H1 (cell line): Measurements from ENCODE around the gene RTP2. TPM values are rescaled to one million over a fixed set of nuclear protein-coding genes. Genes with fewer than 3 reads are reported as not detected.

Experiments
- CTCF ChIA-PET: fragments of 300-600 bp; sonication (Branson Sonifier 250); formaldehyde crosslinking; loops from one replicate; lab custom pipeline; 2021; ENCODE audit not compliant: partially characterized antibody; lab: Charles Lee
- POLR2A ChIA-PET: fragments of 300-600 bp; sonication (Branson Sonifier 250); formaldehyde crosslinking; loops from one replicate; lab custom pipeline; 2021; ENCODE audit warnings: inconsistent platforms; ENCODE audit not compliant: partially characterized antibody; lab: Charles Lee
- DNase-seq, 2 experiments: peaks; one replicate each; pipeline versions ENCODE4 v3.0.0 to v3.0.0-alpha.2; 2010 to 2022; ENCODE audit warnings: low spot score in 2 of 2, low read depth in 1 of 2, mixed read lengths in 1 of 2
- FAIRE-seq: peaks from 2 replicates; lab custom pipeline; 2011; peaks lifted over from hg19 to GRCh38; lab: Jason Lieb, UNC
- H2AFZ ChIP-seq: 2 replicates; pipeline ENCODE4 v1.8.1; 2012; ENCODE audit warnings: low read length, inconsistent platforms
- H2AK5ac ChIP-seq: 2 replicates; pipeline ENCODE4 v1.6.1; 2013; ENCODE audit warnings: low read depth, low read length
- H2BK120ac ChIP-seq: replicated peaks from 2 replicates; pipeline ENCODE3; 2013; ENCODE audit warnings: low read depth, low read length, inconsistent platforms
- H2BK12ac ChIP-seq: 2 replicates; pipeline ENCODE4 v1.6.1; 2013; ENCODE audit warnings: low read depth, low read length
- H2BK15ac ChIP-seq: 2 replicates; pipeline ENCODE4 v1.6.1; 2013; ENCODE audit warnings: low read length
- H2BK20ac ChIP-seq: 2 replicates; pipeline ENCODE4 v1.6.1; 2013; ENCODE audit warnings: low read length
- H2BK5ac ChIP-seq: 2 replicates; pipeline ENCODE4 v1.6.1; 2013; ENCODE audit warnings: low read depth, low read length
- H3K14ac ChIP-seq: 2 replicates; pipeline ENCODE4 v1.6.1; 2013; ENCODE audit warnings: inconsistent platforms; ENCODE audit not compliant: insufficient read length
- H3K18ac ChIP-seq: 2 replicates; pipeline ENCODE4 v1.6.1; 2013; ENCODE audit warnings: low read length; ENCODE audit errors: extremely low read depth
- H3K23ac ChIP-seq: 2 replicates; pipeline ENCODE4 v1.6.1; 2013; ENCODE audit warnings: inconsistent platforms; ENCODE audit not compliant: insufficient read length
- H3K23me2 ChIP-seq: 2 replicates; pipeline ENCODE4 v1.6.1; 2013; ENCODE audit warnings: low read depth, low read length
- H3K27ac ChIP-seq: 2 replicates; pipeline ENCODE4 v1.6.1; 2011; ENCODE audit warnings: low read depth, low read length, inconsistent platforms
- H3K27me3 ChIP-seq, 4 experiments: replicated peaks in 1 of 4; 1 replicate in 1 of 4; 2 replicates in 3 of 4; pipeline versions ENCODE4 v1.6.1 to v1.8.1; 2011 to 2013; ENCODE audit warnings: low read length in 3 of 4, mild to moderate bottlenecking in 3 of 4, inconsistent platforms in 2 of 4, mixed read lengths in 2 of 4, moderate library complexity in 1 of 4; ENCODE audit not compliant: control insufficient read depth in 3 of 4, insufficient read depth in 3 of 4; ENCODE audit errors: extremely low read depth in 1 of 4
- H3K36me3 ChIP-seq, 4 experiments: 2 replicates each; pipeline versions ENCODE4 v1.6.1 to v1.8.1; 2011 to 2013; ENCODE audit warnings: mild to moderate bottlenecking in 4 of 4, low read length in 3 of 4, moderate library complexity in 2 of 4, control low read depth in 1 of 4, inconsistent platforms in 1 of 4; ENCODE audit not compliant: insufficient read depth in 4 of 4, control insufficient read depth in 2 of 4
- H3K4ac ChIP-seq: replicated peaks from 2 replicates; pipeline ENCODE3; 2013; ENCODE audit warnings: low read length, low read depth, mixed read lengths, inconsistent platforms; ENCODE audit not compliant: insufficient read length
- H3K4me1 ChIP-seq, 4 experiments: replicated peaks in 1 of 4; 1 replicate in 1 of 4; 2 replicates in 3 of 4; pipeline versions ENCODE4 v1.6.1 to v1.8.1; 2011 to 2013; ENCODE audit warnings: low read length in 3 of 4, inconsistent platforms in 2 of 4, mixed read lengths in 1 of 4; ENCODE audit not compliant: insufficient read depth in 4 of 4, control insufficient read depth in 3 of 4
- H3K4me2 ChIP-seq, 2 experiments: 2 replicates each; pipeline versions ENCODE4 v1.6.1 to v1.8.1; 2011 to 2013; ENCODE audit warnings: low read depth in 2 of 2, low read length in 2 of 2, control low read depth in 1 of 2, inconsistent platforms in 1 of 2, mild to moderate bottlenecking in 1 of 2; ENCODE audit not compliant: insufficient read depth in 1 of 2
- H3K4me3 ChIP-seq, 4 experiments: fragments of 200-600, 300-600 bp in 1 of 4; sonication (generic), shearing (Covaris generic), sonication (Bioruptor Twin) in 1 of 4; 2 replicates each; pipeline versions ENCODE4 v1.5.1 to v1.8.1; 2011 to 2016; ENCODE audit warnings: low read length in 4 of 4, low read depth in 3 of 4, control low read depth in 2 of 4, inconsistent platforms in 2 of 4, mild to moderate bottlenecking in 2 of 4, mixed read lengths in 1 of 4, moderate library complexity in 1 of 4; ENCODE audit not compliant: insufficient read depth in 2 of 4; ENCODE audit errors: extremely low read depth in 1 of 4
- H3K56ac ChIP-seq: replicated peaks from 2 replicates; pipeline ENCODE3; 2013; ENCODE audit warnings: low read depth, mild to moderate bottlenecking, mixed read lengths, low read length, inconsistent platforms; ENCODE audit not compliant: insufficient read length
- H3K79me1 ChIP-seq: 2 replicates; pipeline ENCODE4 v1.6.1; 2013; ENCODE audit warnings: low read depth, low read length, control low read depth
- H3K79me2 ChIP-seq, 2 experiments: 2 replicates each; pipeline versions ENCODE4 v1.6.1 to v1.8.1; 2012 to 2013; ENCODE audit warnings: low read length in 2 of 2, mild to moderate bottlenecking in 2 of 2, inconsistent platforms in 1 of 2; ENCODE audit not compliant: insufficient read depth in 2 of 2, control insufficient read depth in 1 of 2
- H3K9ac ChIP-seq, 4 experiments: replicated peaks in 1 of 4; 1 replicate in 1 of 4; 2 replicates in 3 of 4; pipeline versions ENCODE4 v1.6.1 to v1.8.1; 2011 to 2013; ENCODE audit warnings: low read depth in 3 of 4, low read length in 3 of 4, control low read depth in 2 of 4, mild to moderate bottlenecking in 2 of 4, moderate library complexity in 2 of 4, inconsistent platforms in 1 of 4; ENCODE audit errors: extremely low read depth in 1 of 4
- H3K9me3 ChIP-seq, 2 experiments: 2 replicates each; pipeline versions ENCODE4 v1.6.1 to v1.8.1; 2012 to 2013; ENCODE audit warnings: mild to moderate bottlenecking in 2 of 2, moderate library complexity in 2 of 2, control low read depth in 1 of 2, inconsistent platforms in 1 of 2, low read depth in 1 of 2, low read length in 1 of 2, mixed read lengths in 1 of 2; ENCODE audit not compliant: insufficient read depth in 2 of 2
- H4K20me1 ChIP-seq, 2 experiments: replicated peaks in 1 of 2; 2 replicates each; pipeline versions ENCODE3 to v1.8.1; 2011 to 2013; ENCODE audit warnings: inconsistent platforms in 2 of 2, low read length in 2 of 2, mild to moderate bottlenecking in 1 of 2; ENCODE audit not compliant: insufficient read depth in 2 of 2, control insufficient read depth in 1 of 2
- H4K5ac ChIP-seq: 2 replicates; pipeline ENCODE4 v1.6.1; 2013; ENCODE audit warnings: low read length, low read depth, mixed read lengths, inconsistent platforms; ENCODE audit not compliant: insufficient read length
- H4K8ac ChIP-seq: 2 replicates; pipeline ENCODE4 v1.8.0; 2013; ENCODE audit warnings: mild to moderate bottlenecking, moderate library complexity, low read length, inconsistent platforms; ENCODE audit not compliant: insufficient read depth; ENCODE audit errors: extremely low read depth
- H4K91ac ChIP-seq: replicated peaks from 2 replicates; pipeline ENCODE3; 2013; ENCODE audit warnings: low read length, mixed read lengths, inconsistent platforms; ENCODE audit not compliant: insufficient read length
- GTF2F1 ChIP-seq: IDR thresholded peaks from 2 replicates; pipeline ENCODE4 v1.6.1; 2012; ENCODE audit warnings: low read depth, low read length, improper control_type of control experiment, borderline replicate concordance
- JUN ChIP-seq: IDR thresholded peaks from 2 replicates; pipeline ENCODE4 v1.6.1; 2011; ENCODE audit warnings: low read depth, mild to moderate bottlenecking, improper control_type of control experiment, low read length
- SIRT6 ChIP-seq: IDR thresholded peaks from one replicate; pipeline ENCODE4 v1.7.1; 2012; ENCODE audit warnings: low read length, inconsistent platforms
- SUZ12 ChIP-seq: fragments of 200-600 bp; sonication (generic); IDR thresholded peaks from 2 replicates; pipeline ENCODE4 v1.6.1; 2012; ENCODE audit warnings: mild to moderate bottlenecking, inconsistent platforms, low read length, moderate library complexity, mixed read lengths
- USF2 ChIP-seq: IDR thresholded peaks from 2 replicates; pipeline ENCODE4 v1.6.1; 2011; ENCODE audit warnings: low read length, improper control_type of control experiment
- WGBS, 2 experiments: shearing (Covaris generic) in 1 of 2; methylation state at CpG; one replicate each; pipeline versions ENCODE4 v1.1.6 to v1.1.7; 2013 to 2015; ENCODE audit warnings: low lambda C conversion rate in 2 of 2, mixed read lengths in 2 of 2, inconsistent platforms in 1 of 2, low coverage in 1 of 2, missing lambda C conversion rate in 1 of 2; ENCODE audit not compliant: insufficient replicate concordance in 2 of 2, insufficient coverage in 1 of 2, insufficient read length in 1 of 2; ENCODE audit errors: extremely low coverage in 1 of 2, missing lambda C conversion rate in 1 of 2; 5-methylcytosine and 5-hydroxymethylcytosine counted together
- polyA plus RNA-seq, 7 experiments: library from polyadenylated mRNA; depleted of rRNA in 3 of 7; stranded (reverse) in 5 of 7; unstranded in 2 of 7; fragments of >200 nt in 5 of 7; fragments of 200-250 nt in 2 of 7; gene quantifications; 1 replicate in 5 of 7; 2 replicates in 1 of 7; 4 replicates in 1 of 7; pipeline versions ENCODE4 v1.2.1 to v1.2.3, GENCODE V29; 2011 to 2013; ENCODE audit warnings: missing spikeins in 2 of 7, mixed read lengths in 2 of 7
- total RNA-seq: library from RNA; stranded (reverse); fragmentation: NEBNext Ultra II Directional; extraction: Animal tissue kit (Norgen Biotek cat#: 25700); gene quantifications from 2 replicates; pipeline ENCODE4 v1.2.1, GENCODE V29; 2021

RTP2 gene
- total and polyA plus RNA-seq, 2 of the 8 experiments (the other 6 are each of a cell fraction or from before 2014, with no cell fraction given), result not detected

DNA sequence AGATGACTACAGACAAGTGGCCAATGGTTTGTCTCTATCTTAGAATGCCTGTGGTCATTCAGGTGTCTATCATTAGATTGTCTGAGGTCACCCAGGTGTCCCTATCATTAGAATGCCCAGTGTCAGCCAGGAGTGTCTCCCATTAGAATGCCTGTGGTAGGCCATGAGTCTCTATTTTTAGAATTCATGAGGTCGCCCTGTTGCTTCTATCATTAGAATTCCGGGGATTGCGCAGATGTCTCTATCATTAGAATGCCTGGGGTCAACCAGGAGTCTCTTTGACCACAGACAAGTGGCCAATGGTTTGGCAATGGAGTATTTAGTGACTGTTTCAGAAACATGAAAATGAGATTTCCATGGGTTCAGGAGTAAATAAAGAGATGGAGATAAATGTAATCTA lies 7.6 kb downstream of the RTP2 start:
- Histone ChIP-seq H3K36me3 (no peaks in the 10 kb centered on the region), H4K91ac (no peak overlapping the region), H3K56ac (no peak overlapping the region), H3K23me2 (no peaks in the 10 kb centered on the region), H3K27me3 (no peaks in the 10 kb centered on the region), H3K4ac (no peak overlapping the region), H3K4me3 (no peak overlapping the region), H3K79me1 (no peaks in the 10 kb centered on the region), H4K20me1 (no peaks in the 10 kb centered on the region), H2BK20ac (no peak overlapping the region), H4K5ac (no peak overlapping the region), H2BK15ac (no peak overlapping the region), H3K27ac (no peak overlapping the region), H3K14ac (no peak overlapping the region), H3K9me3 (no peaks in the 10 kb centered on the region), H3K4me1 (no peaks in the 10 kb centered on the region), H3K18ac (no peak overlapping the region), H2AK5ac (no peak overlapping the region), H4K8ac (no peak overlapping the region), H2AFZ (no peak overlapping the region), H3K9ac (no peak overlapping the region), H2BK12ac (no peak overlapping the region), H3K79me2 (no peaks in the 10 kb centered on the region), H3K4me2 (no peak overlapping the region), H2BK120ac (no peak overlapping the region), H2BK5ac (no peak overlapping the region), H3K23ac (no peak overlapping the region)
- ChIA-PET CTCF (interaction anchor here (1.6 to 6.4 kb wide), 4 partner anchors 9 to 376 kb away, joined by 4 to 44 read pairs (median 14); partner anchors contain the start of gene RTP2), POLR2A (no interaction called here)
- no peak for TF ChIP-seq USF2
- TF ChIP-seq SUZ12, result no peak
- TF ChIP-seq JUN, result no peak
- TF ChIP-seq GTF2F1, result no peak
- TF ChIP-seq SIRT6, result no peak
- WGBS, 2 experiments, result 85% methylated on average over 3 of the region's 3 CpGs; no CpG with 5 or more reads in 1 of the 2 experiments
- FAIRE-seq, result no peak
- no peak for DNase-seq
